Endothelial cell of umbilical vein (primary cell): ENCODE measurements around the gene EP400. TPM values are rescaled to one million over a fixed set of nuclear protein-coding genes. Genes with fewer than 3 reads are reported as not detected.

Experiments
- BruUV-seq: library from RNA; stranded (reverse); fragments of 400-500 nt; replicated peaks from 2 replicates; lab custom pipeline; 2021; lab: Mats Ljungman, UMichigan
- CTCF ChIA-PET: fragments of 300-600, 350-600 bp; sonication (Branson Sonifier 250); formaldehyde crosslinking; loops from one replicate; lab custom pipeline; 2021; ENCODE audit warnings: antibody characterized with exemption, inconsistent platforms; lab: Charles Lee
- POLR2A ChIA-PET: fragments of 300-600, 350-600 bp; sonication (Branson Sonifier 250); formaldehyde crosslinking; loops from one replicate; lab custom pipeline; 2021; ENCODE audit warnings: antibody characterized with exemption, inconsistent platforms; lab: Charles Lee
- DNase-seq: peaks from one replicate; pipeline ENCODE4 v3.0.0-alpha.2; 2011; ENCODE audit warnings: low read depth, low spot score
- FAIRE-seq: peaks from 2 replicates; lab custom pipeline; 2011; peaks lifted over from hg19 to GRCh38; lab: Jason Lieb, UNC
- H2AFZ ChIP-seq: 2 replicates; pipeline ENCODE4 v1.6.0; 2012; ENCODE audit warnings: low read depth, low read length, control low read depth, inconsistent platforms
- H3K27ac ChIP-seq: 2 replicates; pipeline ENCODE4 v1.5.1; 2011; ENCODE audit warnings: low read depth, mild to moderate bottlenecking, control low read depth, low read length, moderate library complexity; ENCODE audit not compliant: insufficient read depth
- H3K27me3 ChIP-seq, 2 experiments: 2 replicates each; pipeline versions ENCODE4 v1.6.0 to v1.6.1; 2011; ENCODE audit warnings: low read length in 2 of 2, mixed read lengths in 1 of 2; ENCODE audit not compliant: control insufficient read depth in 2 of 2, insufficient read depth in 2 of 2
- H3K36me3 ChIP-seq, 2 experiments: 2 replicates in 1 of 2; 3 replicates in 1 of 2; pipeline ENCODE4 v1.5.1; 2011; ENCODE audit warnings: low read length in 2 of 2, mild to moderate bottlenecking in 1 of 2, moderate library complexity in 1 of 2; ENCODE audit not compliant: control insufficient read depth in 2 of 2, insufficient read depth in 2 of 2; ENCODE audit errors: extremely low read depth in 1 of 2
- H3K4me1 ChIP-seq: 3 replicates; pipeline ENCODE4 v1.5.1; 2011; ENCODE audit warnings: mild to moderate bottlenecking, low read length; ENCODE audit not compliant: control insufficient read depth, insufficient read depth; ENCODE audit errors: extremely low read depth
- H3K4me2 ChIP-seq: 2 replicates; pipeline ENCODE4 v1.6.1; 2011; ENCODE audit warnings: low read length, control low read depth, mixed read lengths; ENCODE audit not compliant: insufficient read depth
- H3K4me3 ChIP-seq, 3 experiments: fragments of 200-600 bp in 1 of 3; sonication (generic), shearing (Covaris generic) in 1 of 3; replicated peaks in 1 of 3; 2 replicates each; pipeline ENCODE4 v1.5.1; 2011 to 2016; ENCODE audit warnings: control low read depth in 3 of 3, low read length in 3 of 3, mild to moderate bottlenecking in 2 of 3, inconsistent platforms in 1 of 3, low read depth in 1 of 3, moderate library complexity in 1 of 3; ENCODE audit not compliant: insufficient read depth in 1 of 3
- H3K79me2 ChIP-seq: 2 replicates; pipeline ENCODE4 v1.6.0; 2012; ENCODE audit warnings: low read length, inconsistent platforms; ENCODE audit not compliant: control insufficient read depth, insufficient read depth
- H3K9ac ChIP-seq: replicated peaks from 2 replicates; pipeline ENCODE3; 2011; ENCODE audit warnings: low read length, control low read depth; ENCODE audit not compliant: insufficient read depth; ENCODE audit errors: extremely low read depth
- H3K9me1 ChIP-seq: replicated peaks from 3 replicates; pipeline ENCODE4 v1.6.0; 2011; ENCODE audit warnings: mild to moderate bottlenecking, low read length; ENCODE audit not compliant: control insufficient read depth, insufficient read depth; ENCODE audit errors: extremely low read depth
- H3K9me3 ChIP-seq: replicated peaks from 2 replicates; pipeline ENCODE4 v1.5.1; 2012; ENCODE audit warnings: low read length, inconsistent platforms; ENCODE audit not compliant: control insufficient read depth, insufficient read depth
- H4K20me1 ChIP-seq: replicated peaks from 2 replicates; pipeline ENCODE3; 2011; ENCODE audit warnings: mild to moderate bottlenecking, low read length; ENCODE audit not compliant: control insufficient read depth, insufficient read depth; ENCODE audit errors: extremely low read depth
- EZH2 ChIP-seq: IDR thresholded peaks from 2 replicates; pipeline ENCODE4 v1.6.1; 2012; ENCODE audit warnings: borderline replicate concordance, low read depth, mild to moderate bottlenecking, moderate library complexity, low read length, inconsistent platforms; ENCODE audit not compliant: severe bottlenecking
- FOS ChIP-seq: IDR thresholded peaks from 2 replicates; pipeline ENCODE4 v1.6.1; 2011; ENCODE audit warnings: mild to moderate bottlenecking, low read length, moderate library complexity, borderline replicate concordance; ENCODE audit not compliant: insufficient read depth
- GATA2 ChIP-seq: IDR thresholded peaks from 2 replicates; pipeline ENCODE4 v1.7.0; 2011; ENCODE audit warnings: low read depth, mild to moderate bottlenecking, moderate library complexity, mixed read lengths, low read length; ENCODE audit not compliant: insufficient read length, insufficient read depth
- JUN ChIP-seq: IDR thresholded peaks from 2 replicates; pipeline ENCODE4 v1.6.1; 2011; ENCODE audit warnings: borderline replicate concordance, low read depth; ENCODE audit not compliant: insufficient read length, insufficient read depth
- MYC ChIP-seq: IDR thresholded peaks from one replicate; pipeline ENCODE4 v1.6.1; 2011; ENCODE audit warnings: mild to moderate bottlenecking, low read depth, low read length
- POLR2A ChIP-seq: IDR thresholded peaks from 2 replicates; pipeline ENCODE4 v1.6.1; 2012; ENCODE audit warnings: low read depth, mild to moderate bottlenecking, control low read depth, low read length
- POLR2AphosphoS5 ChIP-seq: IDR thresholded peaks from 2 replicates; pipeline ENCODE4 v1.6.1; 2012; ENCODE audit warnings: low read depth, mild to moderate bottlenecking, control low read depth, low read length, moderate library complexity; ENCODE audit not compliant: insufficient read depth
- dilution Hi-C: fragments of 300-500 bp; cut with MboI; formaldehyde crosslinking; loops from one replicate; pipeline ENCODE4 v1.15.0; 2019; ENCODE audit warnings: low sequenced_read_pairs; ENCODE audit not compliant: extremely low pct_ligation_motif_present
- intact Hi-C: fragments of 100-400 bp; cut with micrococcal nuclease; formaldehyde crosslinking; loops from one replicate; pipeline ENCODE4 v1.10.0; 2022
- polyA plus RNA-seq, 4 experiments: library from polyadenylated mRNA; depleted of rRNA in 3 of 4; stranded (reverse) in 3 of 4; unstranded in 1 of 4; fragments of >200 nt; gene quantifications; 2 replicates each; pipeline versions ENCODE4 v1.2.1 to v1.2.3, GENCODE V29; 2011 to 2012; ENCODE audit warnings: missing spikeins in 1 of 4
- total RNA-seq: library from RNA; stranded (reverse); gene quantifications from 2 replicates; pipeline ENCODE4 v1.2.3, GENCODE V29; 2021
- TF ChIP-seq, protein P1 (sequence below): IDR thresholded peaks from 2 replicates; pipeline ENCODE4 v1.6.1; 2011; ENCODE audit not compliant: insufficient read depth, insufficient read length
- TF ChIP-seq, protein P2 (sequence below), 2 donors: IDR thresholded peaks; 1 replicate in 1 of 2; 2 replicates in 1 of 2; pipeline ENCODE4 v1.5.1; 2011; ENCODE audit warnings: low read length in 2 of 2, mild to moderate bottlenecking in 2 of 2, moderate library complexity in 2 of 2, control low read depth in 1 of 2, inconsistent platforms in 1 of 2, low read depth in 1 of 2; ENCODE audit not compliant: insufficient read depth in 1 of 2; ENCODE audit errors: extremely low read depth in 1 of 2

The EP400 gene
- total and polyA plus RNA-seq, 2 donors (not counting 3 experiments of a cell fraction or from before 2014, with no cell fraction given), result 9.0 to 57.7 TPM

GRCh38 chr12:131911851-131912477, 37.8 kb upstream of the EP400 start:
- dilution Hi-C loops (no loop called here), intact Hi-C loops (loop anchor here (1.0 to 2.0 kb wide), 2 partner anchors 16 to 17 kb away; partner anchors contain the start of gene PUS1)
- H3K79me2 ChIP-seq, result no peaks in the 10 kb centered on the region
- ChIA-PET CTCF (interaction anchor here (1.1 kb wide), 1 partner anchor 58 kb away, joined by 4 read pairs; no protein-coding TSS in a partner anchor), POLR2A (no interaction called here)
- TF ChIP-seq, protein P1, sequence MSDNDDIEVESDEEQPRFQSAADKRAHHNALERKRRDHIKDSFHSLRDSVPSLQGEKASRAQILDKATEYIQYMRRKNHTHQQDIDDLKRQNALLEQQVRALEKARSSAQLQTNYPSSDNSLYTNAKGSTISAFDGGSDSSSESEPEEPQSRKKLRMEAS, result no peak
- TF ChIP-seq POLR2A (no peak), FOS (no peak), GATA2 (no peak), MYC (no peak), POLR2AphosphoS5 (no peak), EZH2 (no peak), JUN (no peak)
- TF ChIP-seq, protein P2, sequence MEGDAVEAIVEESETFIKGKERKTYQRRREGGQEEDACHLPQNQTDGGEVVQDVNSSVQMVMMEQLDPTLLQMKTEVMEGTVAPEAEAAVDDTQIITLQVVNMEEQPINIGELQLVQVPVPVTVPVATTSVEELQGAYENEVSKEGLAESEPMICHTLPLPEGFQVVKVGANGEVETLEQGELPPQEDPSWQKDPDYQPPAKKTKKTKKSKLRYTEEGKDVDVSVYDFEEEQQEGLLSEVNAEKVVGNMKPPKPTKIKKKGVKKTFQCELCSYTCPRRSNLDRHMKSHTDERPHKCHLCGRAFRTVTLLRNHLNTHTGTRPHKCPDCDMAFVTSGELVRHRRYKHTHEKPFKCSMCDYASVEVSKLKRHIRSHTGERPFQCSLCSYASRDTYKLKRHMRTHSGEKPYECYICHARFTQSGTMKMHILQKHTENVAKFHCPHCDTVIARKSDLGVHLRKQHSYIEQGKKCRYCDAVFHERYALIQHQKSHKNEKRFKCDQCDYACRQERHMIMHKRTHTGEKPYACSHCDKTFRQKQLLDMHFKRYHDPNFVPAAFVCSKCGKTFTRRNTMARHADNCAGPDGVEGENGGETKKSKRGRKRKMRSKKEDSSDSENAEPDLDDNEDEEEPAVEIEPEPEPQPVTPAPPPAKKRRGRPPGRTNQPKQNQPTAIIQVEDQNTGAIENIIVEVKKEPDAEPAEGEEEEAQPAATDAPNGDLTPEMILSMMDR (IDR thresholded peaks at IDR 0.05; ENCODE audit: extremely low read depth in 1 of 2, insufficient read depth in 1 of 2, low read depth in 1 of 2, low read length in 2 of 2), result no peak
- no peaks in the 10 kb centered on the region for H3K9me3 ChIP-seq
- H3K27me3 ChIP-seq, result no peaks in the 10 kb centered on the region
- no peak overlapping the region for H3K4me2 ChIP-seq
- H3K4me3 ChIP-seq, result no peak overlapping the region
- peak overlapping the region; percentile 21 for H3K27ac ChIP-seq
- DNase-seq (no peak), FAIRE-seq (no peak)
- H4K20me1 ChIP-seq, result no peaks in the 10 kb centered on the region
- BruUV-seq, result no TSS peak
- peaks cover 13 to 48% of the 10 kb centered on the region in 2 experiments for H3K36me3 ChIP-seq
- H2AFZ ChIP-seq, result no peak overlapping the region
- no peaks in the 10 kb centered on the region for H3K9me1 ChIP-seq
- H3K4me1 ChIP-seq, result peaks cover 12% of the 10 kb centered on the region
- H3K9ac ChIP-seq, result no peak overlapping the region
